SHP77 (cell line): ENCODE data around the gene ATP6V1F.
"Not testable (repeated sequence)": the region's sequence is repeated elsewhere in the genome, so short reads cannot be mapped to it uniquely, and the experiment has no call there.

Source experiments
- DNase-seq, 2 experiments: peaks; one replicate each; lab custom pipeline; 2025; lab: John Stamatoyannopoulos, UW

Gene ATP6V1F

DNA sequence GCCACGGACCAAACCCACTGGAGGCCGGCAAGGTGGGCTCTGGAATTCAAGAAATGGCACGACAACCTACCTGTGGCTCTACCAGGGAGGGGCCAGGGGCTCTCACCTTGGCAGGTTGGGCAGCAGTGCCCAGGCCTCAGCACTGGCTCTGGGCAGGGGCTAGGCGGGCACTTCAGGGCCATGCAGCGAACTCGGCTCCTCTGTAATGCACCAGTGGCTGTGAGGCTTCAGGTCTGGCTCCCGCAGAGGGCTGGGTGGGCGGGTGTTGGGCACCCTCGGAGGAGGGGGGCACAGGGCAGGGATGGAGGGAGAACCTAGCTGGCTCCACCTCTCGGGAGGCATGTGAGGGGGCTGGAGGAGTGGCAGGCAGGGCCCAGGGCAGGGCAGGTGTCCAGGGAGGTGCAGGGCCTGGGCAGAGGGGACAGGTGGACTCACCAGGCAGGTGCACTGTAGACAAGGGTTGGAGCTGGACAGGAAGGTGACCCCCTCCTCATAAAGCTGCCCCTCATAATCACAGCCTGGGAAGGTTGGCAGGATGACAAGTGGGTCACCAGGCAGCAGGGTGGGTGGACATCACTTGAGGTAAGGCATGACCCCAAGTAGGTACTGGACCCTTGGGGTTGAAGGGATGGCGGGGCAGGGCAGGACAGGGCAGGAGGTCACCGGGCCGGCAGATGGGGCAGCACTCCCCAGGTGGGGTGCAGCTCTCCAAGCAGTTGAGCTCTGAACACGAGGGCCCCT, 41.1 kb downstream of the ATP6V1F start:
- no peak for DNase-seq

DNA sequence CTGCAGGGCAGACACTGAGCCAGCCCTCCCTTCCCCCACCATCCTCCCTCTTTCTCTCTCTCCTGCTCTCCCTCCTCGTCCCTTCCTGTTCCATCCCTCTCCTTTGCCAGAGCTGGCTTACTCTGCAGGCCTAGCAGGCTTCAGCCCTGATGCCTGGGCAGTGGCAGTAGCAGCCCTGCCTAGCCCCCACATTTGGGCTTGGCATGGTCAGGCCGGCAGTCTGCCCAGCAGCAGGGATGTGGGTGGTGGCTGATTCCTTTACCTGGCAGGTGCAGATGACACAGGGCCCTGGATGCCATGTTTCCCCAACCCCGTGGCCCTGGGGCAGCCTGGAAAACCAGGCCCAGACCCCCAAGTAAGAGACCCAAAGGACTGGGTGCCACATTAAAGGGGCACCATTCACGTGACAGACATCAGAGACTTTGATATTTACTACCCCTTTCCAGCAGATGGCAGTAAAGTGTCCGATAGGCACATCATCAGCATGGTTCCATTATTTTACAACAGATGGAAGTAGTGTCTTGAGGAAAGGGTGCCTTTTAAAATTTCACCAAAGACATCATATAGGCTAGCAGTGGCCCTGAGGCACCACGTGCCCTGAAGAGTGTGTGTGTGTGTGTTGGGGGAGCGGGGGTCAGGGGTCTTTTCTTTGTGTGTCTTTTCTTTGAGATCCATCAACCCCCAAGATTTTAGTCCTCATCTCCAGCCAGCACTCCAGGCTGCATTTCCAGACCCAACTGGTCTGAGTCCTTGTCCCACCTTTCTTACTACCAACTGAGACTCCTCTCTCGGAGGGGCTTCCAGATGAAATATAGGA, 41.9 kb downstream of the ATP6V1F start:
- peak; percentile 20 to 47 for DNase-seq

DNA sequence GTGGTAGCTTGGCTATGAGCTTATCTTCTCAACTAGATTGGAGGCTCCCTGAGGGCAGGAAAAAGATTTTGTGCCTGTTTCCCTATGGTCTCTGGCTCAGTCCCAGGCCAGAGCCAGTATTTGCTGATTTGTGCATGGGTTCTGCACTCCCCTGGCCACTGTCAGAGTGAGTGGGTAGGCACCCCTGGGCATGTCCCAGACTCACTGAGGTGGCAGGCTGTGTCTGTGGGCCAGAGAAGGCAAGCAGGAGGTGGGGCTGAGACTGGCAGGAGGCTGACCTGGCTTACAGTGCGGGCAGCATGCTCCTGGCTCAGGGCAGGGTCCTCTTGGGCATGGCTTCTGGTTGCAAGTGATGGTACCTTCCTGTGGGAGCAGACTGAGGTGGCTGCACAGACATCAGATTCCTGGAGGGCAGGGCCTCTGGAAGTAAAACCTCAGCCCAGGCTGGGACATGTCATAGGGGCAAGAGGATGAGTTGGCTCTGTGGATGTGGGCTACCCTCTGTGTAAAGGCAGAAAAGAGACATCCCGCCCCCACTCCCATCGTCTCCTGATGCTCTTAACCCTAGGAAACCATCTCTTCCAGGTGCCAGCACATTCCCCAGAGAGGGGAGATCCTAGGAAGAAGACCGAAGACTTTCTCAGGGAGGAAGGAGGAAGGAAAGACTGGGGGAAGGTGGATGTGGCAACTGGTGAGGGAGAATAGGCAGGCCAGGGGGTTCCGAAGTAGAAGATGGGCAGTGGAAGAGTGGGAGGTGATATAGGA, 43.5 kb downstream of the ATP6V1F start:
- no peak for DNase-seq

DNA sequence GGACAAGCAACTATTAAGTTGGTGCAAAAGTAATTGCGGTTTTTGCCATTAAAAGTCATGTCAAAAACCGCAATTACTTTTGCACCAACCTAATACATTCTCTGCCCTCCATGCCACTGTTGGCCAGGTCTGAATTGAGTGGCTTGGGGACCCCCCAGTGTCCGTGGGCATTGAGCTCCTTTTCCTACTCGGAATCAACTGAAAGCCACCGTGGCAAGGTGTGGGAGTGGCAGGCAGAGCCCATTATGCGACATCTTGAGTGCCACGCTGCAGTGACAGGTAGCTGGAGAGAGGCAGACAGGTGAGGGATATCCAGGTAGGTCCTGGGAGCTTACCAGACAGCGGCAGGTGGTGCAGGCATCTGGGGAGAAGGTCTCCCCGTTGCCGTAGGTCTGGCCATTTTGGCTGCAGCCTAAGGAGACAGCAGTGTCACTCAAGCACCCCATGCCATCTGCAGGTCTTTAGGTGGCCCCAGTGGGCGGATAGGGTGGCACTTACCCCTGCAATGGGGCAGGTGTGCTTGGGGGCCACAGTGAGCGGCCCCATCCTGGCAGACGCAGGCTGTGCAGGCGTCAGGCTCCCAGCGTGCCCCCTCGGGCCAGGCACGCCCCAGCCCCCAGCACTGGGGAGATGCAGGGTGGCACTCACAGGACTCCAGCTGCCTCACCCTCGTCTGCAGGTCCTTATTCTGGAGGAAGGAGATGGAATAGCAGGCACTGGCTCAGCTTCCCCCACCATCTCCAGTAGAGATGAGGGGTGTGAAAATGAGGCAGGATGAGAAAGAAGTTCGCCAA, 44.3 kb downstream of the ATP6V1F start:
- no peak for DNase-seq

DNA sequence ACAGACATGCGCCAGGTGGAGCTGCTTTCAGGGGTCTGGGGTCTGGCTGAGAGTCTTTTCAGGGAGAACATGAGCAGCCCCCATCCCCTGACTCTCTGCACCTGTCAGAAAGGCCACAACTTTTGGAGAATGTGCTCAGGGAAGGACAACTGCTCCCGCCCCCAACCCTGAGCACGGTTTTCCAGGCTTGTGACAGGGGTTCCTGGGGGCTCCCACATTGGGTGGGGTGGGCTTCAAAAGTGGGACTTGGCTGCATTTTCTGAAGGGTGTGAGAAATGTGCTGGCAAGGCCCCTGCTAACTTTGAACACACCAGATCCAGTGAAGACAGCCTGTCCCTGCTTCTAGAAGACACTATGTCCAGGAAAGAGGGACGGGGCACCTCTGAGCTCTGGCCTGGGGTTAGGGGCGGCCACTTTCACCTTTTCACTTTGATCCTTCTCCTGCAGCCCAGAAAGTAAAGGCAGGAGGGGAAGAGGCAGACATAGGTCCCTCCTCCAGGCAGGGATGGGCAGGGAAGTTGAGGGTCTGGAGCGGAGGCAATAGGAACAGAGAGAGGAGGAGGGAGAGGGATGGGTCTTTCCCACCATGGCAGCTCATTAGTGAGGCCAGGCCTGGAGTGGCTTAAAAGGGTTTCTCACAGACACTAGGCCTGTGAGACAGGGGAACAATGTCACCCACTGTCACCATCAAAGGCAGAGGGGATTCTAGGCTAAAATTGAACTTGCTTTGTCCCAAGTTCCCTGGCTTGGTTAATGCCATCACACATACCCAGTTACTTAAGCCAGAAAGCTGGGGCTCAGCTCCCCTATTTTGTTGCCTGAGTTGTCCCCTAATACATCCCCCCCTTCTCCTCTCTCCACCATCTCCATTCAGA, 46.3 kb downstream of the ATP6V1F start:
- DNase-seq = no peak

DNA sequence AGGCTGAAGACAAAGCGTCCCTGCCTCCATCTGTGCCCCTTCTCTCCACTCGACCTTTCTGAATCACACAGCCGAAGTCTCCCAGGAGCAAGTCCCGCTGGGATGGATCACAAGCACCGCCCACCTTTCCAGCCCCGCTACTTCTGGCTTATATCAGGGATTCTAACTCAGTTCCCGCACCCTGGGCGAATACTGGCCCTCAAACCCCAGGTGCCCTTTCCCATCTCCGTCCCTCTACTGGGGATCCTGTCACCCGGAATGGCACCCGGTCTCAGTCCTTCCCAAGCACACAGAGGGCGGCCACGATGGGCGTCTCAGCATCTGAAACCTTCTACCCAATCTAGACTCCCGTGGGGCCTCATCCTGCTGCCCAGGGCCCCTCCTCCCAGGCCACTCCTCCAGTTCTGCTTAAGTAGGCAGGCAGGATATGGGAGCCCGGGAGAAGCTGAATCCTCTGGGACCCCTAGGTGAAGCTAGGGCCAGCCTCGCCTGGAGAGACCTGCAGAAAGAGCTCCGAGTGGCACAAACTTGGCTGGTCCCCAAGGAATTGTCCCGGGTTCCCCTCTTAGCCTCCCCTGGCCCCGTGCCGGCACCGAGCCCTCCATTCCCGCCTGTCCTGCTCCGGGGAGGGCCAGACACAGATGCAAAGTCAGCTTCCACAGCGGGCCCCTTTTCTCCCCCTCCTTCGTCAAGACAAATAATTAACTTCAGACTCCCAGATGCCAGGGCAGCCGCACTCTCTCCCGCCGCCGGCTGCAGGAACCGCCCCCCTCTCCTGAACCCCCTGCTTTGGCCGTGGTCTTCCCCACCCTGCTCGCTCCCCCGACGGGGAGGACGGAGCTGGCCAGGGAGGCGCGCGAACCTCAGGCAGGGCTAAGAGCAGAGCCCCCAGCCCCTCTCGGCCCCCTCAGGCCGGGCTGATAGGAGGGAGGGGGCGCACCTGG, 47.2 kb downstream of the ATP6V1F start:
- no peak for DNase-seq

DNA sequence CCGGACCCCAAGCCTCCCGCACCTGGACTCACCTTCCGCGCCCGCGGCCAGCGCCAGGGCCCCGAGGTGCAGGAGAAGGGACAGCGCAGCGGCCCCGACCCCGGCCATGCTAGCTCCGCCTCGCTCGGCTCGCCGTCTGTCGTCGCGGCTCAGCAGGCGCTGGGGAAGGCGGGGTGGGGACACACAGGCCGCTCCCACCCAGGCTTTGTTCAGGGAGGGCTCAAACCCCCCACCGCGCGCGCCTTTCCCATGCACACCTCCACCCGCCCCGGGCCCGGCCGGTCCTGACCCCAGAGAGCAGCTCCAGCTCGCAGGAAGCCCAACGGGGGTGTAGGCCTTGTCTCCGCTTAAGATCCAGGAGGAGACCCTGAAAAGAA, 47.9 kb downstream of the ATP6V1F start, which contains the start of gene KCP:
TSS of gene KCP (minus strand) at position 141 of the 377 bp plus-strand sequence. CDS start at position 108, 33 bp downstream.
- DNase-seq = no peak

DNA sequence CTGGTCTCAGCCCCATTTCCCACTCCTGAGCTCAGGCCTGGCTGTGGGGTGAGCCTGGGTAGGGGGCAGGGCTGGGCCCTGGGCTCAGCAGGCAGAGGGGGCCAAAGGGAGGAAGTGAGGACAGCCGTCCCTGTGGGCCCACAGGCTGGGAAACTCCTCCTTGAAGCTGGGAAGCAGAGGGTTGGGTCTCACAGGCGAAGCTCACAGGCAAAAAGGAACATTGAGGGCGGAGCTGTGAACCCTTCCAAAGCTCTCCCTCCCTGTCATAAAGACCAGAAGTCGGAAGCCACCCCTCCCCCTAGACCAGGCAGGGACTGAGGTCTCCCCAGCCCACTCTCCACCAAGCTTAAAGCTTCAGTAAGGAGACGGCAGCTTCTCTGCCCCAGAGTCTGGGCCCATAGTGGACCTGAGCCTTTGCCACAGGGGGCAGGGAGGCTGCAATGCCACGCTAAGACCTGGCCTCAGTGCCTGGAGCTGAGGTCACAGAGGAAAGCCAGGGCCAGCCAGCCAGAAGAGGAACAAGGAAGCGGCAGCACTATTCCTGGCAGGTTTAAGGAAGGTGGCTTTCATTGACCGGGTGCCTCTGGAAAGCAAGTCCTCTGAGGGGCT, 48.9 kb downstream of the ATP6V1F start:
- no peak for DNase-seq

DNA sequence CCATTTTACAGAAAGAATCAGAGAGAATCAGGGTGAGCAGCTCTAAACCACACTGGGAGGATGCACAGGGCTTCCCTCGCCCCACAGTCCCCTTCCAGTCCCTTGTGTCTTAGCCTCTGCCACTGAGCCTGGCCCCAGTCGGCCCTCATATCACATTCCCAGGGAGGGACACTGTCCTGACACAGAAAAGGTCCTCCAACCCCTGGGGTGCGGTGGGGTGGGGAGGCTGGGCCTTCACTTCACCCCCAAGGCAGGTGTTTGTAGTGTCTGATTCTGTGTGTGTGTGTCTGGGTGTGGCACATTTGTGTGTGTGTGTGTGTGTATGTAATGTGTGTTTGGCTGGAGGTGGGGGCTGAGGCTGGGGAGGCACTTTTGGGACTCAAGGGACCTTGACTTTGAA, 49.6 kb downstream of the ATP6V1F start:
- no peak for DNase-seq

DNA sequence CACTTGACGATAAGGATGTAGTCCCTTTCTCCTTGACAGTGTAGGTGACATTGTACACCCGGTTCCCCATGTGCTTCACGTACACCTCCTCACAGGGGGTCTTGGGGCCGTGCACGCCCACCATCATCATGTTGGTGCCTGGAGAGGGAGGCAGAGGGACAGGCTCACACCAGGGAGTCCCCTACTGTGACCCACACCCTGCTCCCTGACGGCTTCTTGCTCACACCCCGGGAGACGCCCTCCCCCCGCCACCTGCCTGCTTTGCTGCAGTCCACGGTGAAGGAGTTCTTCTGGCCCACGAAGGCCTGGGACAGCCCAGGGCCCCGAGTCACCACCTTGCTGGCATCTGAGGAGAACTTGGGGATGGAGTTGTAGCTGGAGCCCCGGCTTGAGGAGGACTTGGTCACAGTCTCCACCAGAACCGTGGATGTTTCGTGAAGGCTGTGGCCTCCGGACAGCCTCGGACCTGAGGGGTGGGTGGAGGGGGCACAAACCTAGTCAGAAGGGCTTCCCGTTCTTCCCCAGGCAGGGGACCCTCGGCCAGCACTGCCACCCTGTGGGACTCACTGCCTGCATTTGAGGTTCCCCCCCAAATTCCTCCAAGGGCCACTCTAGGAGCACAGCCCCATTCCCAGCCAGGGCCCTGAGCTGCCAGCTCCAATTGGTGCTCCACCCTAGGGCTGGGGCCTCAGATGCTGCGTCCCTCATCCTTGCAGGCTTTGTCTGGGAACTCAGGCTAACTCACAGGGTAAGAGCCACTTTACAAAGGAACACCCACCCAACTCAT, 50.2 kb downstream of the ATP6V1F start:
- not testable (repeated sequence) for DNase-seq

DNA sequence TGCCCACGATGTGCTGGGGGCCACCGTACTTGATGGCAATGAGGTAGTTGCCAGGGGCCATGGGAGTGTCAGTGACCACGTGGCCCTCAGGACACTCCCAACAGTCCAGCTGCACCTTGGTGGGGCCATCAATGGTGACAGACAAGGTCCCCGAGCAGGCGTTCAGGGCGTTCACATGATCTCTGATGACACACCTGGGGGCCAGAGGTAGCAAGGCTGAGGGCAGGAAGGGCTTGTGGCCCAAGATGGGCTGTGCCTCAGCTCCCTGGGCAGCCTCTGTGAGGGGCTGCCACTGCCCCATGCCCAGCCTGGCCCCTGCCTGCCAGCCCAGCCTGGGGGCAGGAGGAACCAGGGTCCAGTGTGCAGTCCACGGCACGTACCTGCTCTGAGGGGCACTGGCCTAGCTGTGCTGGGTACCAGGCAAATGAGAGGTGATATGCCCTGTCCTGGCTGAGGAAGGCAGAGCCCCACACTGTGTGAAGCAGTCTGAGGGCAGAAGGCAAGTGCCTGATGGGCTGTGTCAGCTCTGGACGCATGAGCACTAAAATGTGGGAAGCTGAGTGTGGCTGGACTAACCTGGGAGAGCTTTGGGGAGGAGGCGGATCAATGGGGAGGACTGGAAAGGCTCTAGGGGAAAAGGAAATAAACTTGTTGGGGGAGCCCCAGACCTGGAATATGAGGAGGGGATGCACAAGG, 51.4 kb downstream of the ATP6V1F start:
- no peak for DNase-seq

DNA sequence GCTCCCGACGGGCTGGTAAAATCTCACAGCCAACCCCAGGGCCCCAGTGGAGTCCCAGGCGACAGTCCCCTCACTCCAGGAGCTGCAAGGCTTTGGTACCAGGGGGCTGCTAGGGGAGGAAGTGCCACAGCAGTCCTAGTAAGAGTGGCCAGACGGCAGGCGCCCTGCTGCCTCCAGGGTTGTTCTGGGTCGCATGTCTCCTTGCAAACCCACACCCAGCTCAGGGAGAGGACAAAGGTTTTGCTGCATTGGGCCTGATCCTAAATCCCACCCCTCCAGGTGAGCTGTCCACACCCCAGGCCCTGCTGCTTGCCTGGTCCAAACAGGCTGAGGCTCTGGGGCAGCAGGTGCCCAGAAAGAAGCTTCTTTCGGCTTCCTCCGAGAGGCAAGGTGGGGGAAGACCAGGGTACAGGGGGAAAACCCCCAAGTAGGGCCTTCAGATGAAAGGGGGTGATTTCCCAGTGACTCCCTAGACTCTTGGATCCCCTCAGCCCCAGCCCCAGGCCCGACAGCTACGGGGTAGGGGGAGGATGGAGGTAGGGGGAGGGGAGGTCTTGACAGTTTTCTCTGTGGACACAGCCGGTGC, 52.0 kb downstream of the ATP6V1F start:
- DNase-seq = no peak

DNA sequence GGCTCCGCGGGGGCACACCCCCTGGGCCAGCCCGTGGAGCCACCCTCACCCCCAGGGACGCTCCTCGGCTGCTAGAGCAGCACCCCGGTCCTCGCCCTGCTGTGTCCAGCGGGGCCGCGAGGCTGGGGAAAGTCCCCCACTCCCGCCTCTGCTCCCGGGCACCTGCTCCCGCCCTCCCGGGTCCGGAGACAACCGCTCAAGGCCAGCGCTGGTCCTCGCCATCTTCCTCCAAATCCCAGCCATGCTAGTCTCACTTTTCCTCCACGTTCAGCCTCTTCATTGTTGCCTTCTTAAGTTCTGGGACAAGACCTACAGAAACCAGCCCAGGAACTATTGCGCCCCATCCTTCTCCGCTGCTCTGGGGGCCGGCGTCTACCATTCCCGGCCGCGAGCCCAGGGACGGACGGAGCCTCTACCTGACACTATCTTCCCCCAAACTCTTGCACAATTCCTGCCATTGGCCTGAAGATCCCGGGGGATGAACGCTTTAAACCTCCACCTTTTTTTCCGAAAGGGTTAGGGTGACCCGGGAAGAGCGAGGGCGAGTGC, 52.7 kb downstream of the ATP6V1F start:
- DNase-seq = no peak
